Activated naive CD8-positive, alpha-beta T cell (primary cell): ENCODE measurements around the gene CDC6.

Experiments
- H3K27ac Mint-ChIP-seq: one replicate; pipeline ENCODE4 v1.8.0; 2021; ENCODE audit warnings: mixed read lengths
- H3K27me3 Mint-ChIP-seq: one replicate; pipeline ENCODE4 v1.8.0; 2021; ENCODE audit warnings: mixed read lengths
- H3K36me3 Mint-ChIP-seq: one replicate; pipeline ENCODE4 v1.8.0; 2021; ENCODE audit warnings: mixed read lengths
- H3K4me1 Mint-ChIP-seq: one replicate; pipeline ENCODE4 v1.8.0; 2021; ENCODE audit warnings: low read depth, mixed read lengths
- H3K4me3 Mint-ChIP-seq: one replicate; pipeline ENCODE4 v1.8.0; 2021; ENCODE audit warnings: mild to moderate bottlenecking, mixed read lengths
- H3K9me3 Mint-ChIP-seq: one replicate; pipeline ENCODE4 v1.8.0; 2021; ENCODE audit warnings: low read depth, mixed read lengths

The CDC6 gene

DNA sequence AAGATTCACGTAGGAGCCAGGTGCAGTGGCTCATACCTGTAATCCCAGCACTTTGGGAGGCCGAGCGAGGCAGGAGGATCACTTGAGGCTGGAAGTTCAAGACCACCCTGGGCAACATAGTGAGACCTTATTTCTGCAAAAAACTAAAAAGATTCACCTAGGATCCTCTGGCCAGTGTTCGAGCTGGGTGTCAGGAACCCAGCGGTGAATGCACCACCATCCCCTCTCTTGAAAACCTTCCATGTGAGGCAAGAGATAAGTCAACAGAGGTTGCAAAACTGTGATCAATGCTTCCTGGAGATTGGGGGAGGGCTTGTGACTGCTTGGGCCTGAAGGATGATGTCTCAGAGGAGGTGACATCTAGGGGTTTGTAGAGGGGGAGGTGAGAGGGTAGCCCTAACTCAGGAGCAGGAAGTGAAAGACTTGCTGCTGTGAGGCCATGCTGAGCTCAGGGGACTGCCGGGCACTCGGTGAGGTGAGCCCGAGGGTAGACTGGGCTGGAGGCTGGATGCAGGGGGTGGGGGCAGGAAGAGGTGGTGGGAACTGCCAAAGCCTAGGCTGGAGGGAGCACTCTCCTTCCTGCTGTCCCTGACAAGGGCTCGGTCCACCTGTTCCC is 65.2 kb downstream of the CDC6 start:
- Mint-ChIP-seq H3K9me3 (no peaks in the 10 kb centered on the region), H3K4me3 (no peak overlapping the region), H3K4me1 (peaks cover 33% of the 10 kb centered on the region), H3K27ac (peak overlapping the region; percentile 82), H3K27me3 (no peaks in the 10 kb centered on the region), H3K36me3 (peaks cover 5% of the 10 kb centered on the region)
